Lower leg skin (tissue), 3 donors: ENCODE measurements around the gene ATG12.

Experiments used
- CTCF ChIP-seq, 3 donors: fragments of 450-650 bp; IDR thresholded peaks; one replicate each; pipeline ENCODE4 v1.5.1; 2016; ENCODE audit warnings: antibody characterized with exemption in 3 of 3, mild to moderate bottlenecking in 3 of 3, moderate library complexity in 2 of 3
- POLR2A ChIP-seq, 2 donors: fragments of 450-650 bp; IDR thresholded peaks; one replicate each; pipeline ENCODE4 v1.6.1; 2016 to 2017; ENCODE audit warnings: antibody characterized with exemption in 2 of 2, mild to moderate bottlenecking in 1 of 2, moderate library complexity in 1 of 2

GRCh38 chr5:115831163-115831768 lies 10.1 kb downstream of the ATG12 start:
- TF ChIP-seq CTCF (IDR thresholded peaks at IDR 0.05): no peak
- TF ChIP-seq POLR2A (IDR thresholded peaks at IDR 0.05): no peak
